Measurements from ENCODE around the gene S100PBP. TPM values are rescaled to one million over a fixed set of nuclear protein-coding genes. Genes with fewer than 3 reads are reported as not detected.

S100PBP gene
- total RNA-seq, 3 donors from 2014 or later, result 25.0 to 49.0 (median 29.5) TPM

DNA sequence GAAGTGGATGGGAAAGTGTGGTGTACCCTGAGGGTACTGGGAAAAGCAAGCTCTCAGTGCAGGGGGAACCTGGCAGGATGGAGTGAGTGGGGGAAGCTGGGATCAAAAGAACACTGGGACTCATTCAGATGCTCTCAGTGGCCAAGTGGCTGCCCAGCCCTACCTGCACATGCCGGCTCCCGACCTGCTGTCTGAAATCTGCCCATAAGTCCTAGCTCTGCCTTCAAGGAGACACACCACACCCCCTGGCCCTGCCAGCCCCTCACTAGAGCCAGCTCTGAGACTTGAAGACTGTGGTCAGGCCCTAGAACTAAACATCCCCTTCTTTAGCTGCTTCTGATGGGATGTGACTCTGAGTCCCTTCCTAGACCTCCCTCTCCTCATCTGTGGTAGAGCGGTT lies 81.5 kb downstream of the S100PBP start:
- intact Hi-C loops (cut with DNase I; ENCODE audit: low total_unique reads), result no loop called here
- H3K36me3 ChIP-seq, result no peaks in the 10 kb centered on the region
- H3K27ac ChIP-seq, result no peak overlapping the region
- no peak for DNase-seq (ENCODE audit: low spot score in 2 of 2)
- no peak overlapping the region for H3K4me3 ChIP-seq
- H3K27me3 ChIP-seq, result no peaks in the 10 kb centered on the region
- H3K4me1 ChIP-seq, result peaks cover 3 to 4% of the 10 kb centered on the region in 2 donors
- no peaks in the 10 kb centered on the region for H3K9me3 ChIP-seq
- no peak for TF ChIP-seq POLR2AphosphoS5 (IDR thresholded peaks at IDR 0.05)
- TF ChIP-seq, protein P1, sequence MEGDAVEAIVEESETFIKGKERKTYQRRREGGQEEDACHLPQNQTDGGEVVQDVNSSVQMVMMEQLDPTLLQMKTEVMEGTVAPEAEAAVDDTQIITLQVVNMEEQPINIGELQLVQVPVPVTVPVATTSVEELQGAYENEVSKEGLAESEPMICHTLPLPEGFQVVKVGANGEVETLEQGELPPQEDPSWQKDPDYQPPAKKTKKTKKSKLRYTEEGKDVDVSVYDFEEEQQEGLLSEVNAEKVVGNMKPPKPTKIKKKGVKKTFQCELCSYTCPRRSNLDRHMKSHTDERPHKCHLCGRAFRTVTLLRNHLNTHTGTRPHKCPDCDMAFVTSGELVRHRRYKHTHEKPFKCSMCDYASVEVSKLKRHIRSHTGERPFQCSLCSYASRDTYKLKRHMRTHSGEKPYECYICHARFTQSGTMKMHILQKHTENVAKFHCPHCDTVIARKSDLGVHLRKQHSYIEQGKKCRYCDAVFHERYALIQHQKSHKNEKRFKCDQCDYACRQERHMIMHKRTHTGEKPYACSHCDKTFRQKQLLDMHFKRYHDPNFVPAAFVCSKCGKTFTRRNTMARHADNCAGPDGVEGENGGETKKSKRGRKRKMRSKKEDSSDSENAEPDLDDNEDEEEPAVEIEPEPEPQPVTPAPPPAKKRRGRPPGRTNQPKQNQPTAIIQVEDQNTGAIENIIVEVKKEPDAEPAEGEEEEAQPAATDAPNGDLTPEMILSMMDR (IDR thresholded peaks at IDR 0.05), result no peak
- TF ChIP-seq POLR2A (IDR thresholded peaks at IDR 0.05), result no peak

- no peak for DNase-seq (ENCODE audit: low spot score in 2 of 2)
- Histone ChIP-seq H3K36me3 (no peaks in the 10 kb centered on the region), H3K9me3 (no peaks in the 10 kb centered on the region), H3K4me1 (peaks cover 3 to 4% of the 10 kb centered on the region in 2 donors), H3K27me3 (no peaks in the 10 kb centered on the region), H3K4me3 (no peak overlapping the region), H3K27ac (no peak overlapping the region)
- TF ChIP-seq, protein P1 (IDR thresholded peaks at IDR 0.05), result no peak
- TF ChIP-seq POLR2A (IDR thresholded peaks at IDR 0.05) (no peak), POLR2AphosphoS5 (IDR thresholded peaks at IDR 0.05) (no peak)
- intact Hi-C loops (cut with DNase I; ENCODE audit: low total_unique reads), result no loop called here
These were observed 82.3 kb downstream of the S100PBP start for GRCh38 chr1:32899586-32900296.

DNA sequence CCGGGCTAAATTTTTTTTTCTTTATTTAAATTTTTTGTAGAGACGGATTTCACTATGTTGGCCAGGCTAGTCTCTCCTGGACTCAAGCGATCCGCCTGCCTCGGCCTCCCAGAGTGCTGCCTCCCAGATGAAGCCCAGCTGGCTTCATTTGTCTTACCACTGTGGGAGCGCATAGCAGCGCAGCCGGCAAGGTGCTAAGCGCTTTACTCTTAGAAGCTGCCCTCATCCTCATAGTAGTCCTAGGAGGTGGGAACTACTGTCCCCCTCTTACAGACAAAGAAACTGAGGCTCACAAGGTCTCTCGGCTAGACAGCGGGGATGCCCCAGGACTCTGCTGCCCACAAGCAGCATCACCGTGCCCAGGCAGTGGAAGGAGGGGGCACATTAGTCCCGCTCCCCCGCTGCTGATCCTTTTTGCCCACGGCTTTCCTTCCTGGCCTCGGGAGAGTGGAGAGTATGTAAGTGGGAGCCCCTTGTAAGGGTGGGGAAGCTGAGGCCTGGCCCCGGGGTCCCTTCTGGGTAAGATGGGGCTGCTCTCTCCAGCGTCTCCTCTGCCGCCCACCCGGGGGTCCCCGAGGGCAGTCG lies 83.0 kb downstream of the S100PBP start:
- TF ChIP-seq POLR2AphosphoS5 (IDR thresholded peaks at IDR 0.05) (no peak), POLR2A (IDR thresholded peaks at IDR 0.05) (no peak)
- TF ChIP-seq, protein P1 (IDR thresholded peaks at IDR 0.05), result no peak
- intact Hi-C loops (cut with DNase I; ENCODE audit: low total_unique reads), result no loop called here
- Histone ChIP-seq H3K27ac (peak overlapping the region; percentile 54 to 72), H3K9me3 (no peaks in the 10 kb centered on the region), H3K27me3 (no peaks in the 10 kb centered on the region), H3K36me3 (no peaks in the 10 kb centered on the region), H3K4me1 (peaks cover 3 to 4% of the 10 kb centered on the region in 2 donors), H3K4me3 (peak overlapping the region; percentile 52 to 99 (median 78))
- DNase-seq (ENCODE audit: low spot score in 2 of 2), result no peak

DNA sequence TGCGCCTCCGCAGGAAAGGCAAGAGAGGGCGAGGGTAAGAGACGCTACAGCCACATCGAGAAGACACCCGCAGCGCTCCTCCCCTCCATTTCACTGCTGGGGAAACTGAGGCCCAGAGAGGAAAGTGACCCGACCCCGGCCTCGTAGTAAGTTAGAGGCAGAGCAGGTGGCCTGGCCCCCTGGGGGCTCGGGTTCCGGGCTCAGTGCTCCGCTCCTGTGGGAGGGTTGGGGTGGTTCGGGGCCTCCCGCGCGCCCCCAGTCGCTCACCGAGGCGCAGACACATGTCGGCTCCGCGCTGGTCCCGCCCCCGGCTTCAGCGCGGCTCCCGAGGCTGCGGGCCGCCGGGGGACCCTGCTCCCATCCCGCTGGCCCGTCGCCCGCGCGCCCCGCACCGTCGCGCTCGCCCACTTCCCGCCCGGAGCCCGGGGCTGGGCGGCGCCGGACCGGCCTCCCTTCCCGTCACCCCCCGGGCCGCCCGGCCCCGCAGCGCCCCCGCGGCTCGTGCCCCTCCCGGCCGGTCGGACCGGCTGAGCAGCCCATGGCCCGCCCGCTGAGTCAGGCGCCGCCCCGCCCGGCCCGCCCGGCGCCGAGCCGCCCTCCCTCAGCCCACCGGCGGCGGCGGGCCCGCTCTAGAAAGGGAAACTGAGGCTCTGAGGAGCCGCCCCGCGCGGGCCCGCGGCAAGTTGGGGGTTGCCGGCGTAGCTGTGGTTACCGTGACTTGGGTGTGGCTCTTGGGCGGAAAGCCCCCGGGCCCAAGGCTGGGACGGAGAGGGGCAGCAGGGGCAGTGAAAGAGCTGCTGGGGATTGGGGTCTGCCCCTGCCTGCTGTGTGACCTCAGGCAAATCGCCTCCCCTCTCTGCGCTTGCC lies 83.7 kb downstream of the S100PBP start, which contains the start of gene TMEM54:
Gene TMEM54 (minus strand): TSS at position 434 of the 867 bp plus-strand sequence. CDS start 151 bp downstream, at position 283.
- H3K9me3 ChIP-seq, result no peaks in the 10 kb centered on the region
- no peaks in the 10 kb centered on the region for H3K27me3 ChIP-seq
- peak within 1 kb of the TSS; percentile 68 to 72 for H3K27ac ChIP-seq
- DNase-seq (ENCODE audit: low spot score in 2 of 2), result peak in 1 of 2 donors; percentile 63
- intact Hi-C loops (cut with DNase I; ENCODE audit: low total_unique reads), result no loop called here
- TF ChIP-seq POLR2A (IDR thresholded peaks at IDR 0.05) (no peak), POLR2AphosphoS5 (IDR thresholded peaks at IDR 0.05) (no peak)
- TF ChIP-seq, protein P1 (IDR thresholded peaks at IDR 0.05), result no peak
- peaks cover 3 to 4% of the 10 kb centered on the region in 2 donors for H3K4me1 ChIP-seq
- H3K36me3 ChIP-seq, result no peaks in the 10 kb centered on the region
- H3K4me3 ChIP-seq, result peak within 1 kb of the TSS; percentile 52 to 99 (median 78)

All from breast epithelium (tissue), 4 donors.